ENCODE data around the gene ZXDC.

Gene ZXDC

DNA sequence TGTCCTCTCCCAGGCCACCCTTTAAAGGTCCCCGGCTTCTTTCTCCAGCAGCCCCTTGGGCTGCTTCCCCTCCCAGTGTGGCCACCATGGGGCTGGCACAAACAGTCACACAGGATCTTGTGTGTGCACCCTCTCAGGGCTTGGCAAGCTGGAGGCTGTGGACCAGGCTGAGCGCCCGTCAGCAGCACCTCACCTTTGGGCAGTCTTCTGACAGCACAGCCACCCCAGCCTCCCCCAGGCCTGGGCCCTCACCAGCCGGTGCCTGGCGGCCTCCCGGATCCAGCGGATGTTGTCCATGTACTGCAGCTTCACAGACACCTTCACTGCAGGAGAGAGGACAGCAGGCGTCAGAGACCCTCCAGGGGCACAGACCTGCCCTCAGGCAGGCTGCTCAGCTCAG, 20.1 kb upstream of the ZXDC start:
- no peak overlapping the region for H3K4me3 ChIP-seq (ENCODE audit: low read depth, low read length)

DNA sequence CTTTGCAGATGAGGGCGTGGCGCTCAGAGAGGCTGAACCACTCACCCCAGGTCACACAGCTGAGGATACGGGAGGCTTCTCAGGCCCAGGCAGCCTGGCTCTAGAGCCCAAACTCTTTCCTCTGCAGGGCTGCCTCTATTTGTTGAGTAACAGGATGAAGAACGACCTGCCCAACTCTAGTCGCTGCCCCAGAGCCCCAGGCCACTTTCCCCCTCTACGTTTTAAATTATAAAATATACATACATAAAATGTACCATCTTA, 19.2 kb upstream of the ZXDC start:
- no peak overlapping the region for H3K4me3 ChIP-seq (ENCODE audit: low read depth, low read length)
- TF ChIP-seq, protein P1, sequence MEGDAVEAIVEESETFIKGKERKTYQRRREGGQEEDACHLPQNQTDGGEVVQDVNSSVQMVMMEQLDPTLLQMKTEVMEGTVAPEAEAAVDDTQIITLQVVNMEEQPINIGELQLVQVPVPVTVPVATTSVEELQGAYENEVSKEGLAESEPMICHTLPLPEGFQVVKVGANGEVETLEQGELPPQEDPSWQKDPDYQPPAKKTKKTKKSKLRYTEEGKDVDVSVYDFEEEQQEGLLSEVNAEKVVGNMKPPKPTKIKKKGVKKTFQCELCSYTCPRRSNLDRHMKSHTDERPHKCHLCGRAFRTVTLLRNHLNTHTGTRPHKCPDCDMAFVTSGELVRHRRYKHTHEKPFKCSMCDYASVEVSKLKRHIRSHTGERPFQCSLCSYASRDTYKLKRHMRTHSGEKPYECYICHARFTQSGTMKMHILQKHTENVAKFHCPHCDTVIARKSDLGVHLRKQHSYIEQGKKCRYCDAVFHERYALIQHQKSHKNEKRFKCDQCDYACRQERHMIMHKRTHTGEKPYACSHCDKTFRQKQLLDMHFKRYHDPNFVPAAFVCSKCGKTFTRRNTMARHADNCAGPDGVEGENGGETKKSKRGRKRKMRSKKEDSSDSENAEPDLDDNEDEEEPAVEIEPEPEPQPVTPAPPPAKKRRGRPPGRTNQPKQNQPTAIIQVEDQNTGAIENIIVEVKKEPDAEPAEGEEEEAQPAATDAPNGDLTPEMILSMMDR (IDR thresholded peaks at IDR 0.05; ENCODE audit: low read depth, low read length), result no peak

More for the DNA sequence above, 20.1 kb upstream of the ZXDC start:
- TF ChIP-seq, protein P1 (IDR thresholded peaks at IDR 0.05; ENCODE audit: low read depth, low read length), result no peak

DNA sequence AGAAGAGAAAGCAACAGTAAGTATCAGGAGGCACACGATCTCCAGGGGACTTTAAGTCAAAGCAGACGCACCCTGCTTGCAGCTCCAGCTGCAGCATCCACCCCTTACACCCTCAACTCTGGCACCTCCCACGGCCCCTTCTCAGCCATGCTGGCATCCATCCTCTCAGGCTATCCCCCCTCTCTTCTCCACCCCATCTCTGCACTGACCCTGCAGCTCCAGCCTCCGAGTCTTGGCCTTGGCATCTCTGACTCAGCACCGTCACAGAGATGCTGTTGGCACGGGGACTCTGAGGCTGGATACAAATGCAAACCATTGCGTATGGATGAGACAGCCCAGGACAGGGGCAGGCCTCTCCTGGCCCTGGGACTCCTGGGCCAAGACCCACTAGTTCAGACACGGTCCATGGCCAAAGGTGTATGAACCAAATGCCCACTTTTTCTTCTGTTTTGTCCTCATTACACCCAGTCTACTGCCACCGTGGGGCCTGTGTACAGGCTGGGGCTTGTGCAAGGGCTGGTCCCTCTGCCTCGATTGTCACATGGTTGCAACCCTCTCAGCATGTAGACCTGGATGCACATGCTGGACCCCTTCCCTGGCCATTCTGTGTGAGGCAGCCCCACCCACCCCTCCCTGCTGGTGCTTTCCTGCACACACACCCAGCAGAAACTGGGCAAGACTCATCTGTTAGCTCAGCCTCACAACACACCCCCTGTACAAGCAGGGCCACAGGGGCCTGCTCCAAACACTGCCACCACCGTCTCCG, 18.7 kb upstream of the ZXDC start:
- TF ChIP-seq, protein P1 (IDR thresholded peaks at IDR 0.05; ENCODE audit: low read depth, low read length), result no peak
- H3K4me3 ChIP-seq (ENCODE audit: low read depth, low read length), result no peak overlapping the region

DNA sequence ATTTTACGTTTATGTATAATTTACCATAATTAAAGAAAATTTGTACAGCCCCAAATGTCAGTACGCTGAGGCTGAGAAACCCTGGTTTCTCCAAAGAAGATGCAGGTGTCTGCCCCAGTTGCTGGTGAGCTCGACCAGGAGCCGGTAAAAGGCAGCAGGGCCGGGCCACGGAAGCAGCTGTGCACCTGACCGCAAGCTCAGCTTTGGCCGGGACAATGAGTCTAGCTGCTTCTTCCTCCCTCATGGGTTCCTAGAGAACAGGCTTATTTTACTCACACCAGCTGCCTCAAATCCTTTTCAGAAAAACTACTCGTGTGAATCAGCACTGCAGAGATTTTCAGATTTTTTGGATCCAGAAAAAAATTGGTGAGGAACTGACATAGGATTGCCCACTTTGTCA, 18.0 kb upstream of the ZXDC start:
- TF ChIP-seq, protein P1 (IDR thresholded peaks at IDR 0.05; ENCODE audit: low read depth, low read length), result no peak
- H3K4me3 ChIP-seq (ENCODE audit: low read depth, low read length), result no peak overlapping the region

DNA sequence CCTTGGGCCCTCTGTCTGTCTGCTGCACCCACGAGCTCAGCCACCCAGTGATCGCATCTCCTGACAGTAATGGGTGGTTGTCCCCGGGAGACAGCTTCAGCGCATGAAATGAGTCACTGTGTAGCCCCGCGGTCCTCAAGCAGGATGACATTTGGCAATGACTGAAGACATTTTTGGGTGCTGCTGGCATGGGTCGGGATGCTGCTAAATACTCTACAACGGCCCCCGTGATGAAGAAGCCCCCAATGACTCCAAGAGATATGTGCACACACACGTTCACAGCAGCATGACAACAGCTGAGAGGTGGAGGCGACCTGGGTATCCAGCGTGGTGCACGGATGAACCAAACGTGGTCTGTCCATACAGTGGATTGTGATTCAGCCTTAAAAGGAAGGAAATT, 17.4 kb upstream of the ZXDC start:
- TF ChIP-seq, protein P1 (IDR thresholded peaks at IDR 0.05; ENCODE audit: low read depth, low read length), result no peak

DNA sequence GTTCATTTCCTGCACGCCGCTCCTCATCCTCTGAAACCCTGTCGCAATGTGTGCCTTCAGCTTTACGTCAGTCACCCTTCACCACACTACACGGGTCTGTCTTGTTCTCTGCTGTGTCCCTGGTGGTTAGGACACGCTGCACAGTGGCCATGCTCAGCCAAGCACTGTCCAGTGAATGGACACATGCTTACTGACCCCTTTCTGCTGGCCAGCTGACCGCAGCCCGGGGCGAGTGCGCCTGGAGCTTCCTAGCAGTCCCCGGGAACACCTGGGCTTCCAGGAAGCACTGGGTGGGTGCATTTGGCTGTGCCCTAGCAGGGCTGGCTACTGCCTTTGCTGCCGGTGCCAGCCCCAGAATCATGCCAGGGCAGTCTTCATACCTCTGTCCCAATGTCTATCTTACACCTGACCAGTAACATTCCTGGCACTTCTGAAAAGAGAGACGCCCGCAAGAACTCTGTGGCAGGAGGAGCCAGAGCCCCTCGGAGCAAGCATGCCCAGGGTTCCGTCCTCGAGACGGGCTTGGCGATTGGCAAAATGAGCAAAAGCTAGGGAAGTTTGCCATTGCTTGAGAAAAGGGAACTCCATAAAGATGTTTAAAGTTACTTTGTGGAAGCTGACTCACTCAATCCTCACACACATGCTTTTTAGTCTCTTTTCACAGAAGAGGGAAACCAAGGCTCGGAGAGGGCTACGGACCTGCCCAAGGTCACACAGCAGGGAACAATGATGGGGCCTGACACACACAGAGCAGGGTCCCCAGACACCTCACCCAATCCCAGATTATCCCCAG, 15.7 kb upstream of the ZXDC start:
- H3K4me3 ChIP-seq (ENCODE audit: low read depth, low read length), result no peak overlapping the region
- TF ChIP-seq, protein P1 (IDR thresholded peaks at IDR 0.05; ENCODE audit: low read depth, low read length), result no peak

More for the DNA sequence above, 17.4 kb upstream of the ZXDC start:
- no peak overlapping the region for H3K4me3 ChIP-seq (ENCODE audit: low read depth, low read length)

DNA sequence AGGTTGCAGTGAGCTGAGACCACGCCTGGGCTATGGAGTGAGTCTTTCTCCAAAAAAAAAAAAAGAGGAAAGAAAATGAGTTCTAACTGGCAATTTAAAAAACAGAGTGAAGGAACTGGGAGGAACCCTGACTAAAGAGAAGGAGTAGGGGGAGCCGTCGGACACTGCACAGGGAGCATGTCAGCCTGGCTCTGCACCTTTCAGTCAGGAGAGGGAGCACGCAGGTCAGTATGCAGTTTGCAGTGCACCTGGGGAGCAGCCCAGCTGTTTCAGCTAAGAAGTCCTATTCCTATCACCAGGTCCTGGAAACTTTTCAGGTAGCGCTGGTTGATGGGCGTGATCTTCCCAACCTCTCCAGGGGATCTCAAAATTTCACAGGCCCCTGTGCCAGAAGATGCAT, 14.9 kb upstream of the ZXDC start:
- TF ChIP-seq, protein P1 (IDR thresholded peaks at IDR 0.05; ENCODE audit: low read depth, low read length), result no peak
- no peak overlapping the region for H3K4me3 ChIP-seq (ENCODE audit: low read depth, low read length)

Measured in WI38 (cell line).